DND-41 (cell line): ENCODE results near the gene H1-8.

Source experiments
- ATAC-seq: fragments of 200-7000 bp; cut with Tn5 transposase; 3 replicates; pipeline ENCODE4 v1.9.1; 2021; ENCODE audit warnings: low read depth; ENCODE audit not compliant: insufficient read depth
- DNase-seq: peaks from one replicate; pipeline ENCODE4 v3.0.0-alpha.2; 2020
- H2AFZ ChIP-seq: 2 replicates; pipeline ENCODE4 v1.6.0; 2012; ENCODE audit warnings: low read depth, low read length
- H3K27ac ChIP-seq: 2 replicates; pipeline ENCODE4 v1.5.1; 2012; ENCODE audit warnings: low read length, inconsistent platforms
- H3K27me3 ChIP-seq: fragments of 200-600 bp; sonication (generic); 2 replicates; pipeline ENCODE4 v1.6.0; 2012; ENCODE audit warnings: low read length, mild to moderate bottlenecking, inconsistent platforms; ENCODE audit not compliant: insufficient read depth, poor library complexity
- H3K36me3 ChIP-seq: 2 replicates; pipeline ENCODE4 v1.5.1; 2012; ENCODE audit warnings: low read length, inconsistent platforms; ENCODE audit not compliant: insufficient read depth
- H3K4me1 ChIP-seq: 2 replicates; pipeline ENCODE4 v1.5.1; 2012; ENCODE audit warnings: mild to moderate bottlenecking, low read length; ENCODE audit not compliant: insufficient read depth
- H3K4me2 ChIP-seq: 2 replicates; pipeline ENCODE4 v1.6.0; 2012; ENCODE audit warnings: mild to moderate bottlenecking, moderate library complexity, low read length, inconsistent platforms; ENCODE audit not compliant: insufficient read depth
- H3K4me3 ChIP-seq, 2 experiments: fragments of 200-600 bp in 1 of 2; shearing (Covaris generic) in 1 of 2; 2 replicates each; pipeline ENCODE4 v1.5.1; 2012 to 2016; ENCODE audit warnings: inconsistent platforms in 2 of 2, low read length in 2 of 2, mild to moderate bottlenecking in 2 of 2, low read depth in 1 of 2, moderate library complexity in 1 of 2
- H3K79me2 ChIP-seq: 2 replicates; pipeline ENCODE4 v1.6.0; 2012; ENCODE audit warnings: low read length, inconsistent platforms; ENCODE audit not compliant: insufficient read depth
- H3K9ac ChIP-seq: 2 replicates; pipeline ENCODE4 v1.6.0; 2012; ENCODE audit warnings: low read depth, mild to moderate bottlenecking, inconsistent platforms, low read length, moderate library complexity
- H3K9me3 ChIP-seq: 2 replicates; pipeline ENCODE4 v1.5.1; 2012; ENCODE audit warnings: low read length, moderate library complexity, mild to moderate bottlenecking, inconsistent platforms; ENCODE audit not compliant: insufficient read depth, severe bottlenecking
- H4K20me1 ChIP-seq: 2 replicates; pipeline ENCODE4 v1.6.0; 2012; ENCODE audit warnings: low read length; ENCODE audit not compliant: insufficient read depth
- CTCF ChIP-seq: IDR thresholded peaks from 2 replicates; pipeline ENCODE4 v1.5.1; 2012; ENCODE audit warnings: borderline replicate concordance, low read length, moderate library complexity, mild to moderate bottlenecking; ENCODE audit not compliant: poor library complexity, severe bottlenecking; ENCODE audit errors: extremely low read depth
- EZH2 ChIP-seq: IDR thresholded peaks from 3 replicates; pipeline ENCODE4 v1.6.1; 2012; ENCODE audit warnings: borderline replicate concordance, low read depth, mild to moderate bottlenecking, moderate library complexity, low read length, inconsistent platforms; ENCODE audit not compliant: severe bottlenecking

The H1-8 gene

GRCh38 chr3:129531699-129532098, 11.3 kb upstream of the H1-8 start:
- no peaks in the 10 kb centered on the region for H4K20me1 ChIP-seq
- H3K9me3 ChIP-seq = no peaks in the 10 kb centered on the region
- no peak overlapping the region for H3K27ac ChIP-seq
- no peak overlapping the region for H3K4me3 ChIP-seq
- H3K4me2 ChIP-seq = no peak overlapping the region
- TF ChIP-seq EZH2 = no peak
- TF ChIP-seq CTCF = no peak
- ATAC-seq (no peak), DNase-seq (no peak)
- no peak overlapping the region for H2AFZ ChIP-seq
- no peak overlapping the region for H3K9ac ChIP-seq
- no peaks in the 10 kb centered on the region for H3K4me1 ChIP-seq
- H3K36me3 ChIP-seq = no peaks in the 10 kb centered on the region
- H3K27me3 ChIP-seq = no peaks in the 10 kb centered on the region
- H3K79me2 ChIP-seq = no peaks in the 10 kb centered on the region

GRCh38 chr3:129532261-129532660, 10.7 kb upstream of the H1-8 start:
- TF ChIP-seq EZH2 (no peak), CTCF (no peak)
- no peaks in the 10 kb centered on the region for H3K36me3 ChIP-seq
- H4K20me1 ChIP-seq = no peaks in the 10 kb centered on the region
- no peak overlapping the region for H2AFZ ChIP-seq
- H3K9me3 ChIP-seq = no peaks in the 10 kb centered on the region
- H3K9ac ChIP-seq = no peak overlapping the region
- ATAC-seq (no peak), DNase-seq (no peak)
- no peaks in the 10 kb centered on the region for H3K4me1 ChIP-seq
- no peak overlapping the region for H3K27ac ChIP-seq
- no peaks in the 10 kb centered on the region for H3K27me3 ChIP-seq
- no peak overlapping the region for H3K4me3 ChIP-seq
- no peak overlapping the region for H3K4me2 ChIP-seq
- H3K79me2 ChIP-seq = no peaks in the 10 kb centered on the region

- no peak for ATAC-seq
These were observed 9.6 kb upstream of the H1-8 start for GRCh38 chr3:129533406-129533805.

More at GRCh38 chr3:129533406-129533805, 9.6 kb upstream of the H1-8 start:
- H3K9ac ChIP-seq = no peak overlapping the region
- H3K4me3 ChIP-seq = no peak overlapping the region
- no peaks in the 10 kb centered on the region for H3K36me3 ChIP-seq
- no peak overlapping the region for H3K4me2 ChIP-seq
- no peak overlapping the region for H2AFZ ChIP-seq
- no peaks in the 10 kb centered on the region for H3K27me3 ChIP-seq
- no peak for DNase-seq
- no peaks in the 10 kb centered on the region for H3K4me1 ChIP-seq
- TF ChIP-seq CTCF = no peak
- TF ChIP-seq EZH2 = no peak
- H4K20me1 ChIP-seq = no peaks in the 10 kb centered on the region
- H3K79me2 ChIP-seq = no peaks in the 10 kb centered on the region
- H3K9me3 ChIP-seq = no peaks in the 10 kb centered on the region
- H3K27ac ChIP-seq = no peak overlapping the region
